GM18870 (cell line): ENCODE results near the gene DYDC2.

Experiments
- ATAC-seq: cut with Tn5 transposase; IDR thresholded peaks from one replicate; pipeline ENCODE4 v1.9.1; 2021; ENCODE audit warnings: moderate library complexity; ENCODE audit not compliant: unreplicated experiment

Gene DYDC2

GRCh38 chr10:80365510-80365909 is 8.9 kb downstream of the DYDC2 start:
- no peak for ATAC-seq

GRCh38 chr10:80371467-80371866 is 14.9 kb downstream of the DYDC2 start:
- no peak for ATAC-seq

- no peak for ATAC-seq
These were observed 16.1 kb downstream of the DYDC2 start for GRCh38 chr10:80372675-80373074.

- ATAC-seq, result no peak
These were observed 16.9 kb downstream of the DYDC2 start for GRCh38 chr10:80373502-80373901.

- no peak for ATAC-seq
These were observed 23.1 kb downstream of the DYDC2 start for GRCh38 chr10:80379701-80380100.

- ATAC-seq, result no peak
These were observed 23.6 kb downstream of the DYDC2 start for GRCh38 chr10:80380185-80380584.

- peak; percentile 64 for ATAC-seq
These were observed 26.4 kb downstream of the DYDC2 start for GRCh38 chr10:80382989-80383388.

GRCh38 chr10:80390740-80391139 is 34.2 kb downstream of the DYDC2 start:
- no peak for ATAC-seq

GRCh38 chr10:80392250-80392649 is 35.7 kb downstream of the DYDC2 start:
- ATAC-seq, result no peak

GRCh38 chr10:80394358-80394916 is 37.9 kb downstream of the DYDC2 start:
- no peak for ATAC-seq

GRCh38 chr10:80397014-80397413 is 40.4 kb downstream of the DYDC2 start:
- ATAC-seq, result no peak

GRCh38 chr10:80400136-80400804 is 43.7 kb downstream of the DYDC2 start:
- no peak for ATAC-seq

GRCh38 chr10:80405035-80405434 is 48.5 kb downstream of the DYDC2 start:
- no peak for ATAC-seq

GRCh38 chr10:80405626-80406025 is 49.0 kb downstream of the DYDC2 start:
- no peak for ATAC-seq

- no peak for ATAC-seq
These were observed 49.6 kb downstream of the DYDC2 start for GRCh38 chr10:80406204-80406603.

- peak; percentile 24 for ATAC-seq
These were observed 51.2 kb downstream of the DYDC2 start for GRCh38 chr10:80407812-80408241.

GRCh38 chr10:80408242-80409101 is 51.9 kb downstream of the DYDC2 start, which contains the start of gene PRXL2A:
Gene PRXL2A (plus strand): TSS chr10:80408551. CDS start chr10:80420468, 11,917 bp downstream.
- peak; percentile 71 for ATAC-seq

- no peak for ATAC-seq
These were observed 52.5 kb downstream of the DYDC2 start for GRCh38 chr10:80409121-80409520.

GRCh38 chr10:80410122-80410521 is 53.5 kb downstream of the DYDC2 start:
- ATAC-seq, result no peak

GRCh38 chr10:80410578-80411145 is 54.1 kb downstream of the DYDC2 start:
- no peak for ATAC-seq

GRCh38 chr10:80411267-80411668 is 54.7 kb downstream of the DYDC2 start:
- ATAC-seq, result no peak
